ENCODE measurements around the gene DMWD. TPM values are rescaled to one million over a fixed set of nuclear protein-coding genes. Genes with fewer than 3 reads are reported as not detected.

The DMWD gene
- total RNA-seq, 2 experiments from 2014 or later, result 47.0 to 47.9 TPM

DNA sequence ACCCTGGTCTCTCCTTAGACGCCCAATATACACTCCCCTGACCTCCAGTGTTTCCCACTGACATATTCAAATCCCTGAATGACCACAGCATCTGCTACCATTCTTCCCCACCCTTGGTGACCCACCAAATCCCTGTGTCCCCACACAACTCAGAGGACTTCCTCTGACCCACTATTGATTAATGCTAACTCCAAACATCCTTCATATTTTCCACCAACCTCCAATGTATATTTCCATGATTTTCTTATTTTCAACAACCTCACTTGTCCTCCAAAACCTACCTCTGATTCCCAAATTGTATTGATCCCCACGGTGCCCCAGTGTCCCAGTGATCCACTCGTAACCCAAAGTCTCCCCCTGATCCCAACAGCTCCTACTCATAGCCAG lies 526 bp upstream of the DMWD start:
- ATAC-seq, result no peak

DNA sequence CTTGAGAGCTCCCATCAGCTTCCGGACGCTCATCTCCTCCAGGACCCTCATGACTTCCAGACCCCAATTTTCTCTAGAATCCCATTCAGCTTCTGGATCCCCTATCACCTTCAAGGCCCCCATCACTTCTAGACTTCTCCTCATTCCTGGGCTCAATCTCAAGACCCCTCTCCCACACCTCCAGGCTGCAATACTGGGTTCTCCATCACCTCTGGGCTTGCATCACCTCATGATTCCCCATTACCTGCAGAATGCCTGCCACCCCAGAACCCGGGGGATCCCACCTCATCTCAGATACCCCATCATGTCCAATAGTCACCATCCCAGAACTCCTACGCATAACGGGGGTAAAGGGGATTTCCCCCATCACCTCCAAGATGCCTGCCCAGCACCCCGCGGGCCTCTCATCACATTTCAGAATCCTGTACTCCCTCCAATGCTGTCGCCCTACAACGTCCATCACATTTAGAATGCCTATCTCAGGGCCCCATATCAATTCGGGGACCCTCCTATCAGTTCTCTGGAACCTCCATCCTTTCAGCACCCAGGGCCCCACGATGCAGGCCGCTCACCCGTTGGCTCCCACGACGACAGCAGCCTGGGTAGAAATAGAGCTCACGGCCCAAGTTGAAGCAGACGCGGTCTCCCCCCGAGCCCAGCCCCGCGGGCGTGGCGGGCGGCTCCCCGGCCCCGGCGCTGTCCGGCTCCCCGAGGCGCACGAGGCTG lies 738 bp downstream of the DMWD start:
- H3K27ac Mint-ChIP-seq, result peak overlapping the region; percentile 79
- H3K4me3 Mint-ChIP-seq, result peak overlapping the region; percentile 82
- peaks cover 38% of the 10 kb centered on the region for H3K27me3 Mint-ChIP-seq
- no peak for ATAC-seq
- H3K4me1 Mint-ChIP-seq, result peaks cover 26% of the 10 kb centered on the region
- CTCF ChIA-PET, result interaction anchor here (0.5 to 20.8 kb wide), 9 partner anchors 8 to 125 kb away, joined by 3 to 338 read pairs (median 4); partner anchors contain the start of genes DMPK and SIX5
- peak; percentile 56 for DNase-seq
- no peaks in the 10 kb centered on the region for H3K9me3 Mint-ChIP-seq (ENCODE audit: low read depth)
- H3K36me3 Mint-ChIP-seq, result peaks cover 28% of the 10 kb centered on the region

More for the DNA sequence above, 526 bp upstream of the DMWD start:
- CTCF ChIA-PET, result interaction anchor here (0.7 to 20.8 kb wide), 7 partner anchors 7 to 630 kb away, joined by 3 to 338 read pairs (median 9); partner anchors contain the start of gene SIX5
- Mint-ChIP-seq H3K4me3 (peak overlapping the region; percentile 63), H3K9me3 (ENCODE audit: low read depth) (no peaks in the 10 kb centered on the region), H3K27ac (peak overlapping the region; percentile 78), H3K4me1 (peaks cover 26% of the 10 kb centered on the region), H3K27me3 (peaks cover 42% of the 10 kb centered on the region), H3K36me3 (peaks cover 18% of the 10 kb centered on the region)
- DNase-seq, result no peak

GRCh38 chr19:45790942-45791341 lies 1.7 kb downstream of the DMWD start:
- H3K36me3 Mint-ChIP-seq, result peaks cover 33% of the 10 kb centered on the region
- H3K27ac Mint-ChIP-seq, result peak overlapping the region; percentile 50
- CTCF ChIA-PET, result interaction anchor here (0.9 to 20.8 kb wide), 5 partner anchors 8 to 913 kb away, joined by 3 to 338 read pairs (median 10); partner anchors contain the start of genes DMPK and SIX5
- DNase-seq (peak; percentile 76), ATAC-seq (no peak)
- no peaks in the 10 kb centered on the region for H3K9me3 Mint-ChIP-seq (ENCODE audit: low read depth)
- H3K4me1 Mint-ChIP-seq, result peaks cover 26% of the 10 kb centered on the region
- H3K4me3 Mint-ChIP-seq, result peak overlapping the region; percentile 82
- peaks cover 36% of the 10 kb centered on the region for H3K27me3 Mint-ChIP-seq

DNA sequence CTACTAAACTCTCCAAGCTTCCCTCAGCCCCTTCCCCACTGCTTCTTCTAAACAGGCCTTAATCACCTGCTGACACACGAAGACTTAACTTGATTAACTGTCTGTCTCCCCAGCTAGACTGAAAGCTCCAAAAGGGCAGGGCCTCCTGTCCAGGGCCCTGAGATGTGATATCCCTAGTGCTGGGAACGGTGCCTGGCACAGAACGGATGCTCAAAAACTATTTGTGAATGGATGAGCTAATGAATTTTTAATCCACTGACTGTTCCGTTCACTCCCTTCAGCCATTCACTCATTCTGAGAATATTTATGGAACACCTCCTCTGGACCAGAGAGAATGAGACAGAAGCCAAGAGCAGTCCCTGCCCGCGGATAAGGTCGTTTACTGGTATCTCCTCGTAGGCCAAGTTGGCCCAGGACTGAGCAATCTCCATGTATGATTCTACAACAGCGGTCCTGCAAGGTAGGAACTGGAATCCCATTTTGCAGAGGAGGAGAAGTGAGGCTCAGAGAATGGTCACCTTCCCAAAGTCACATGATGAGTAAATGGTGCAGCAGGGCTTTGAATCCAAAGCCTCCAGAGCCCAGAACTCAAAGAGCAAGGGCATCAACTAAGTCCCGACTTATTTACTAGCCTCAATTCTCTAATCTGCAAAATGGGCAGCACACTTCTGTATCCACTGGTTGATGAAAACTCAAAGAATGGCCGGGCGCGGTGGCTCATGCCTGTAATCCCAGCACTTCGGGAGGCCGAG lies 3.4 kb downstream of the DMWD start:
- no peak for DNase-seq
- Mint-ChIP-seq H3K27ac (no peak overlapping the region), H3K4me3 (no peak overlapping the region), H3K27me3 (peaks cover 21% of the 10 kb centered on the region), H3K4me1 (peaks cover 26% of the 10 kb centered on the region), H3K9me3 (ENCODE audit: low read depth) (no peaks in the 10 kb centered on the region), H3K36me3 (peaks cover 33% of the 10 kb centered on the region)
- ATAC-seq, result no peak
- CTCF ChIA-PET, result interaction anchor here (1.0 to 20.8 kb wide), 4 partner anchors 10 to 28 kb away, joined by 4 to 338 read pairs (median 17); partner anchors contain the start of gene SIX5

GRCh38 chr19:45786533-45786894 lies 6.1 kb downstream of the DMWD start:
- CTCF ChIA-PET, result no interaction called here
- DNase-seq (no peak), ATAC-seq (no peak)
- Mint-ChIP-seq H3K4me3 (no peak overlapping the region), H3K27me3 (peaks cover 9% of the 10 kb centered on the region), H3K27ac (no peak overlapping the region), H3K36me3 (peaks cover 33% of the 10 kb centered on the region), H3K4me1 (peaks cover 9% of the 10 kb centered on the region), H3K9me3 (ENCODE audit: low read depth) (no peaks in the 10 kb centered on the region)

DNA sequence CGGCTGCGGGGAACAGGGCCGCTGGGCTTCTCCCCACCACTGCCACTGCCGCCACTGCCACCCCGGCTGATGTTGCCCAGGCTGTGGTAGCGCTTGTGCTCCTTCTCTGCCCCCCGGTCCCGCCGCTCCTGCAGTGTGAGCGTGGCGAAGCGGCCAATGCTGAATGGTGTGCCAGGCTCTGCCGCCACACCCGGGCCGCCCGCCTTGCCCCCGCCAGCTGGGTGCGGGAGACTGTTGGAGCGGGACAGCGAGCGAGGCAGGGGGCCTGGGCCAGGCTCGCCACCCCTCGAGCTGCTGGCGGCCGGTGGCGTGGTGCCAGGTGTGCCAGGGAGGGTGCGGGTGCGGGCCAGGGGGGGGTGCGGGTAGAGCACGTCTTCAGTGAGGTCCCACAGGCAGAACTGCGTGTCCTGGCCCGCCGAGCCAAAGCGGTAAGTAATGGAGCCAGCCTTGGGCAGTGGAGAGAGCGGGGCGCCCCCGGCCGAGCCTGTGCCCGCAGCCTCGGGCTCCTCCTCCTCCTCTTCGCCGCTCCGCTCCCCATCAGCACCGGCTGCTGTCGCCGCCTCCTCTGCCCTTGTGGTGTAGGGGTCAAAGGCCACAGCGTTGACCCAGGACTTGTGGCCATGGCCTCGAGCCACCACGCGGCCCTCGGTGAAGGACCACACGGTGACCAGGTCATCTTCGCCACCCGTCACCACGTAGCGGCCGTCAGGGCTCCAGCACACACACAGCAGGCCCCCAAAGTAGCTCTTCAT lies 6.7 kb downstream of the DMWD start:
- Mint-ChIP-seq H3K4me3 (no peak overlapping the region), H3K27ac (no peak overlapping the region)
- ATAC-seq, result no peak

DNA sequence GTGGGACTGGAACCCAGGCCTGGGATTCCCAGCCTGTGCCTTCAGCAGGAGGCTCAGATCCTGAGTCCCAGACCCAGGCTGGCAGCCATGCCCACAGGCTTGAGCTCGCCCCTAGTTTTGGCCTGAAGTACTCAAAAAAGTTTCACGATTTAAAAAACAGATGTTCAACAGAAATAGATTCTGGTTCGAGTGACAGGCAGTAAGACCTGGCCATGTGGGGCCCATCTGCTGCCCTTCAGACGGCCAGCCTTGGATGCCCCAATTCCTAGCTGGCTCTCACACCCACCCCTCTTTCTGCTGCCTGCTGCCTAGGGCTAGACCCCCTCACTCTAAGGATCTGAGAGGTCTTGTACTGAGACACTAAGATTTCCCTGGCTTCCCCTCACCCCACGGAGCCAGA lies 7.5 kb downstream of the DMWD start:
- Mint-ChIP-seq H3K27me3 (peaks cover 15% of the 10 kb centered on the region), H3K9me3 (ENCODE audit: low read depth) (no peaks in the 10 kb centered on the region), H3K36me3 (peaks cover 29% of the 10 kb centered on the region), H3K4me1 (no peaks in the 10 kb centered on the region), H3K4me3 (no peak overlapping the region), H3K27ac (no peak overlapping the region)
- DNase-seq, result no peak
- no peak for ATAC-seq
- CTCF ChIA-PET, result interaction anchor here (1.4 to 8.5 kb wide), 2 partner anchors 16 to 32 kb away, joined by 4 to 94 read pairs; partner anchors contain the start of gene SIX5

More for the DNA sequence above, 6.7 kb downstream of the DMWD start:
- Mint-ChIP-seq H3K9me3 (ENCODE audit: low read depth) (no peaks in the 10 kb centered on the region), H3K27me3 (peaks cover 11% of the 10 kb centered on the region), H3K4me1 (peaks cover 4% of the 10 kb centered on the region), H3K36me3 (peaks cover 32% of the 10 kb centered on the region)
- CTCF ChIA-PET, result interaction anchor here (8.5 kb wide), 1 partner anchor 17 kb away, joined by 94 read pairs; the partner anchor contains the start of gene SIX5
- DNase-seq, result no peak

- no peak for DNase-seq
- peaks cover 24% of the 10 kb centered on the region for H3K36me3 Mint-ChIP-seq
- no peak overlapping the region for H3K27ac Mint-ChIP-seq
- peaks cover 18% of the 10 kb centered on the region for H3K27me3 Mint-ChIP-seq
- peaks cover 4% of the 10 kb centered on the region for H3K4me1 Mint-ChIP-seq
- CTCF ChIA-PET, result interaction anchor here (1.1 to 8.5 kb wide), 3 partner anchors 15 to 33 kb away, joined by 4 to 94 read pairs (median 4); partner anchors contain the start of gene SIX5
- no peak overlapping the region for H3K4me3 Mint-ChIP-seq
- ATAC-seq, result no peak
- H3K9me3 Mint-ChIP-seq (ENCODE audit: low read depth), result no peaks in the 10 kb centered on the region
Measured at GRCh38 chr19:45784096-45784495, 8.5 kb downstream of the DMWD start.

DNA sequence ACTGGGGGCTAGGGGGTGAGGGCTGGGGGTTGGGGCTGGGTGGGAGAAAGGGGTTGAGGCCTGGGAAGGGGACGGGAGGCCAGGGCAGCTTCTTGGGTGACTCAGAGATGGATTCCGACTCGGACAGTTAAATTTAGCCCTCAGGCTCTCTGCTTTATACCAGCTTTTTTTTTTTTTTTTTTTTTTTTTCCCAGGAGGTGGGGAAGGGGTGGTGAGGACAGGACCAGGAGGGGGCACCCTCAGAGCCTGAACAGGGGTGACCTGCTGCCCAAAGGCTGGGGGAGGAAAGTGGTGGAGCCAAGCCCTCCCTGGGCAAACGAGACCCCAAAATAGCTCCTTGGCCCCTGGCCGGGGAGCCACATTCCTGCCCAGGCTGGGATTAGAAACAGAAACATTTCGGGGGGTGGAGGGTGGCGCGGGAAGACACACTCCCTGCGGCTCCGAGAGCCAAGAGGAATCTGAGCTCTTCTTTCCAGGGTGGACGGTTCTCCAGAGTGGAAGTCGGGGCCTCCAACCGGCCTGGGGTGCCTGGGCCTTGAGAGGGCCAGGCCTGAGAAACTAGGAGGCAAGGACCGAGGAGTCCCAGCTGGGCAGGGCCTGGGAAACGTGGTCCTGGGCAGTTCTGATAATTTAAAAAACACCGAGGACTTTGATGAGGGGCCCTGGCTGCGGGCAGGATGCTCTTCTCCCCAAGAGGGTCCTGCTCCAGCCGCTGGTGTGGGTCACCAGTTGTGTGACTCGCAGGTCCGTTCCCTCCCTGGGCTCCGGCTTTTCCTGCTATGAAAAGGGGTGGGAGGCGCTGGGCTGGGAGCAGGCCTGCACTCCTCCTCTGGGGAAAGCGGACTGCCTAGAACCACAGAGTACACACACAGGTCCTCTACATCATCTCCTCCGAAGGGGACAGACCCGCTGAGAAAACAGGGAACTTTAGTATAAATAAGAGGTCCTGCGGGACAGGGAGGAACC lies 9.5 kb downstream of the DMWD start:
- H3K27ac Mint-ChIP-seq, result no peak overlapping the region
- H3K36me3 Mint-ChIP-seq, result peaks cover 14% of the 10 kb centered on the region
- ATAC-seq (no peak), DNase-seq (no peak)
- no peak overlapping the region for H3K4me3 Mint-ChIP-seq
- CTCF ChIA-PET, result interaction anchor here (0.7 to 8.5 kb wide), 7 partner anchors 8 to 225 kb away, joined by 3 to 94 read pairs (median 3); partner anchors contain the start of gene SIX5
- H3K9me3 Mint-ChIP-seq (ENCODE audit: low read depth), result no peaks in the 10 kb centered on the region
- H3K4me1 Mint-ChIP-seq, result peaks cover 13% of the 10 kb centered on the region
- H3K27me3 Mint-ChIP-seq, result peaks cover 10% of the 10 kb centered on the region

GRCh38 chr19:45782162-45782691 lies 10.4 kb downstream of the DMWD start, which contains the start of gene DMPK:
TSS of gene DMPK (minus strand) at chr19:45782490. CDS start at chr19:45782352, 138 bp downstream.
- no peak for DNase-seq

DNA sequence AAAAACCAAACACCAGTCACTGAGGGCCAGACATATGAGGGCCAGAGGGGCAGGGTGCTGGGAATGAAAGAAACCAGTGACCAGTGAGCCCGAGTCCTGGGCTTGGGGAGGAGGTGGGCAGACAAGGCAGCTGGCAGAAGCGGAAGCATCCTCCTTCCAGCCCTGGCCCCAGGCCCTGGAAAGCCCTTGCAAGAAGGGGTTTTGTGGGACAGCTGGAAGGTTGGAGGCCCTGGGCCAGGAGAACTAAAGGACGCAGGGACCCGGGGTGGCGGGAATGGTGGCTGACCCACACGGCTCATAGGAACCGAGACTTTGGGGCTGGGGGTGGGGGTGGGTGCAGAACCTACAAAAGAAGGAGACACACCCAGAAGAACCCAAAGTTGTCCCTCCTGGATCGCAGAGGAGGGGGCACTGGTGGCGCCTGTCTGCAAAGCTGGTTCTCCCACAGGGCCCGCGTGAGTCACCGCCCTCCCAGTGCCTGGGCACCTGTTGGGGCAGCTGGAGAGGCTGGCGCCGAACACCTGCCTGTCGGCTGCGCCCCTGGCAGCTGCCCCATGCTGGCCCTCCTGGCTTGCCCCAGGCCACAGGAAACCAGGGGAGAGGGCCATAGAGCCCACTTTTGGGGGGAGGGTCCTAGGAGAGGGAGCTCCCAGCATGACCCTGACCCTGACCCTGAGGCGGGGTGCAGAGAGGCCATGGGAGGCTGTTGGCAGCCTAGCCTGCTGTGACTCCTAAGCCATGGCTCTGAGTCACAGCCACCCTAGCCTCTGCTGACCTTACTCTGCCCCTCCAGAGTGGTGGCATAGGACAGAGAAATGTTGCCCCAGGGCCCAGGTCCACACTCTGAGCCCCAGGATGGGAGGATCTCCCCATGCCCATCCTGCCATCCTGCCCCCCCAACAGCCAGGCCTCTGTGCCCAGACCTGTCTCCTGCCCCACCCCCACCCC lies 11.2 kb downstream of the DMWD start:
- peaks cover 6% of the 10 kb centered on the region for H3K36me3 Mint-ChIP-seq
- peaks cover 13% of the 10 kb centered on the region for H3K4me1 Mint-ChIP-seq
- H3K9me3 Mint-ChIP-seq (ENCODE audit: low read depth), result no peaks in the 10 kb centered on the region
- no peak overlapping the region for H3K4me3 Mint-ChIP-seq
- DNase-seq (no peak), ATAC-seq (no peak)
- H3K27me3 Mint-ChIP-seq, result peaks cover 10% of the 10 kb centered on the region
- H3K27ac Mint-ChIP-seq, result no peak overlapping the region
- CTCF ChIA-PET, result interaction anchor here (1.2 to 8.5 kb wide), 4 partner anchors 10 to 36 kb away, joined by 3 to 94 read pairs (median 6); partner anchors contain the start of gene SIX5

More at GRCh38 chr19:45782162-45782691, 10.4 kb downstream of the DMWD start, which contains the start of gene DMPK:
- no peak for ATAC-seq
- no peaks in the 10 kb centered on the region for H3K9me3 Mint-ChIP-seq (ENCODE audit: low read depth)
- H3K36me3 Mint-ChIP-seq, result peaks cover 11% of the 10 kb centered on the region
- H3K27me3 Mint-ChIP-seq, result peaks cover 10% of the 10 kb centered on the region
- CTCF ChIA-PET, result interaction anchor here (0.7 to 8.5 kb wide), 7 partner anchors 9 to 224 kb away, joined by 3 to 94 read pairs (median 3); partner anchors contain the start of gene SIX5
- H3K4me1 Mint-ChIP-seq, result peaks cover 13% of the 10 kb centered on the region
- H3K4me3 Mint-ChIP-seq, result no peak within 1 kb of the TSS
- no peak within 1 kb of the TSS for H3K27ac Mint-ChIP-seq
